ENCODE results near the gene ATXN10. TPM values are rescaled to one million over a fixed set of nuclear protein-coding genes. Genes with fewer than 3 reads are reported as not detected.

Gene ATXN10
- total and polyA plus RNA-seq, 10 of the 15 experiments (the other 5 are each of a cell fraction or from before 2014, with no cell fraction given): 29.2 to 249 (median 146) TPM

DNA sequence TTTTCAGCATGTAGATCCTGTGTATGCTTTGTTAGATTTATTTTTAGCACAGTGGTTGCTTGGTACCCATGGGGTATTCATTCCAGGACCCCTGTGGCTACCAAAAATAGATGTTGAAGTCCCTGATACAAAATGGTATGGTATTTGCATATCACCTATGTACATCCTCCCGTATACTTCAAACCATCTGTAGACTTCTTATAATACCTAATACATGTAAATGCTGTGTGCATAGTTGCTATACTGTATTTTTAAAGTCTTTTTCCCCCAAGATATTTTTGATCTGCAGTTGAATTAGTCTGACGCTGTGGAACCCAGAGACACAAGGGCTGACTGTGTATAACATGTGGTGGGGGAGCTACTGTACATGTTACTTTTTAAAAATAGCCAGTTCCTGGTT is 101.1 kb downstream of the ATXN10 start (continued):
- TF ChIP-seq, protein P1, sequence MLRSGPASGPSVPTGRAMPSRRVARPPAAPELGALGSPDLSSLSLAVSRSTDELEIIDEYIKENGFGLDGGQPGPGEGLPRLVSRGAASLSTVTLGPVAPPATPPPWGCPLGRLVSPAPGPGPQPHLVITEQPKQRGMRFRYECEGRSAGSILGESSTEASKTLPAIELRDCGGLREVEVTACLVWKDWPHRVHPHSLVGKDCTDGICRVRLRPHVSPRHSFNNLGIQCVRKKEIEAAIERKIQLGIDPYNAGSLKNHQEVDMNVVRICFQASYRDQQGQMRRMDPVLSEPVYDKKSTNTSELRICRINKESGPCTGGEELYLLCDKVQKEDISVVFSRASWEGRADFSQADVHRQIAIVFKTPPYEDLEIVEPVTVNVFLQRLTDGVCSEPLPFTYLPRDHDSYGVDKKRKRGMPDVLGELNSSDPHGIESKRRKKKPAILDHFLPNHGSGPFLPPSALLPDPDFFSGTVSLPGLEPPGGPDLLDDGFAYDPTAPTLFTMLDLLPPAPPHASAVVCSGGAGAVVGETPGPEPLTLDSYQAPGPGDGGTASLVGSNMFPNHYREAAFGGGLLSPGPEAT (IDR thresholded peaks at IDR 0.05; ENCODE audit: low read depth): 0 out of 2 replicates have a peak, but pooled peaks have one; percentile 31
- TF ChIP-seq RB1 (IDR thresholded peaks at IDR 0.05; ENCODE audit: borderline replicate concordance) (no peak), NR2F1 (conservative IDR thresholded peaks at IDR 0.05) (0 out of 2 replicates have a peak, but pooled peaks have one; percentile 28), YY1 (IDR thresholded peaks at IDR 0.05; ENCODE audit: low read depth, low read length) (no peak), CBFB (IDR thresholded peaks at IDR 0.05; ENCODE audit: low read depth) (peak; percentile 60; the same call in 1 of the 2 replicates), ZZZ3 (IDR thresholded peaks at IDR 0.05; ENCODE audit: control insufficient read depth, insufficient read length, low read depth) (no peak), CHD2 (IDR thresholded peaks at IDR 0.05; ENCODE audit: borderline replicate concordance, low read depth, low read length) (no peak; the same call in 1 of the 2 replicates), IRF4 (IDR thresholded peaks at IDR 0.05; ENCODE audit: low read depth, low read length) (peak; percentile 77; the same call in 1 of the 2 replicates), TCF12 (IDR thresholded peaks at IDR 0.05; ENCODE audit: low read depth, low read length) (no peak), SMARCA5 (IDR thresholded peaks at IDR 0.05) (no peak), TBL1XR1 (IDR thresholded peaks at IDR 0.05; ENCODE audit: low read depth, low read length) (peak; percentile 95), SUZ12 (IDR thresholded peaks at IDR 0.05; ENCODE audit: unreplicated experiment) (no peak), CHD4 (IDR thresholded peaks at IDR 0.05) (no peak), NFIC (IDR thresholded peaks at IDR 0.05; ENCODE audit: low read depth, low read length) (peak; percentile 94), EGR1 (IDR thresholded peaks at IDR 0.05; ENCODE audit: borderline replicate concordance in 1 of 2, low read depth in 2 of 2, low read length in 2 of 2) (no peak), SREBF1 (IDR thresholded peaks at IDR 0.05; ENCODE audit: low read length) (no peak), HDAC6 (IDR thresholded peaks at IDR 0.05; ENCODE audit: unreplicated experiment) (no peak), MTA3 (IDR thresholded peaks at IDR 0.05; ENCODE audit: borderline replicate concordance, low read length) (peak; percentile 88; the same call in 1 of the 2 replicates), RCOR1 (conservative IDR thresholded peaks at IDR 0.05; ENCODE audit: low read depth, low read length) (0 out of 2 replicates have a peak, but pooled peaks have one; percentile 36), PAX8 (IDR thresholded peaks at IDR 0.05) (peak; percentile 92), SP1 (IDR thresholded peaks at IDR 0.05; ENCODE audit: low read depth, low read length) (peak; percentile 19)
- TF ChIP-seq, protein P2, sequence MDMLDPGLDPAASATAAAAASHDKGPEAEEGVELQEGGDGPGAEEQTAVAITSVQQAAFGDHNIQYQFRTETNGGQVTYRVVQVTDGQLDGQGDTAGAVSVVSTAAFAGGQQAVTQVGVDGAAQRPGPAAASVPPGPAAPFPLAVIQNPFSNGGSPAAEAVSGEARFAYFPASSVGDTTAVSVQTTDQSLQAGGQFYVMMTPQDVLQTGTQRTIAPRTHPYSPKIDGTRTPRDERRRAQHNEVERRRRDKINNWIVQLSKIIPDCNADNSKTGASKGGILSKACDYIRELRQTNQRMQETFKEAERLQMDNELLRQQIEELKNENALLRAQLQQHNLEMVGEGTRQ (IDR thresholded peaks at IDR 0.05; ENCODE audit: borderline replicate concordance, low read depth, low read length): no peak
- TF ChIP-seq, protein P3, sequence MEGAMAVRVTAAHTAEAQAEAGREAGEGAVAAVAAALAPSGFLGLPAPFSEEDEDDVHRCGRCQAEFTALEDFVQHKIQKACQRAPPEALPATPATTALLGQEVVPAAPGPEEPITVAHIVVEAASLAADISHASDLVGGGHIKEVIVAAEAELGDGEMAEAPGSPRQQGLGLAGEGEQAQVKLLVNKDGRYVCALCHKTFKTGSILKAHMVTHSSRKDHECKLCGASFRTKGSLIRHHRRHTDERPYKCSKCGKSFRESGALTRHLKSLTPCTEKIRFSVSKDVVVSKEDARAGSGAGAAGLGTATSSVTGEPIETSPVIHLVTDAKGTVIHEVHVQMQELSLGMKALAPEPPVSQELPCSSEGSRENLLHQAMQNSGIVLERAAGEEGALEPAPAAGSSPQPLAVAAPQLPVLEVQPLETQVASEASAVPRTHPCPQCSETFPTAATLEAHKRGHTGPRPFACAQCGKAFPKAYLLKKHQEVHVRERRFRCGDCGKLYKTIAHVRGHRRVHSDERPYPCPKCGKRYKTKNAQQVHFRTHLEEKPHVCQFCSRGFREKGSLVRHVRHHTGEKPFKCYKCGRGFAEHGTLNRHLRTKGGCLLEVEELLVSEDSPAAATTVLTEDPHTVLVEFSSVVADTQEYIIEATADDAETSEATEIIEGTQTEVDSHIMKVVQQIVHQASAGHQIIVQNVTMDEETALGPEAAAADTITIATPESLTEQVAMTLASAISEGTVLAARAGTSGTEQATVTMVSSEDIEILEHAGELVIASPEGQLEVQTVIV (IDR thresholded peaks at IDR 0.05; ENCODE audit: borderline replicate concordance, partially characterized antibody): no peak
- TF ChIP-seq, protein P4, sequence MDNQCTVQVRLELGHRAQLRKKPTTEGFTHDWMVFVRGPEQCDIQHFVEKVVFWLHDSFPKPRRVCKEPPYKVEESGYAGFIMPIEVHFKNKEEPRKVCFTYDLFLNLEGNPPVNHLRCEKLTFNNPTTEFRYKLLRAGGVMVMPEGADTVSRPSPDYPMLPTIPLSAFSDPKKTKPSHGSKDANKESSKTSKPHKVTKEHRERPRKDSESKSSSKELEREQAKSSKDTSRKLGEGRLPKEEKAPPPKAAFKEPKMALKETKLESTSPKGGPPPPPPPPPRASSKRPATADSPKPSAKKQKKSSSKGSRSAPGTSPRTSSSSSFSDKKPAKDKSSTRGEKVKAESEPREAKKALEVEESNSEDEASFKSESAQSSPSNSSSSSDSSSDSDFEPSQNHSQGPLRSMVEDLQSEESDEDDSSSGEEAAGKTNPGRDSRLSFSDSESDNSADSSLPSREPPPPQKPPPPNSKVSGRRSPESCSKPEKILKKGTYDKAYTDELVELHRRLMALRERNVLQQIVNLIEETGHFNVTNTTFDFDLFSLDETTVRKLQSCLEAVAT (IDR thresholded peaks at IDR 0.05): no peak
- TF ChIP-seq, protein P5, sequence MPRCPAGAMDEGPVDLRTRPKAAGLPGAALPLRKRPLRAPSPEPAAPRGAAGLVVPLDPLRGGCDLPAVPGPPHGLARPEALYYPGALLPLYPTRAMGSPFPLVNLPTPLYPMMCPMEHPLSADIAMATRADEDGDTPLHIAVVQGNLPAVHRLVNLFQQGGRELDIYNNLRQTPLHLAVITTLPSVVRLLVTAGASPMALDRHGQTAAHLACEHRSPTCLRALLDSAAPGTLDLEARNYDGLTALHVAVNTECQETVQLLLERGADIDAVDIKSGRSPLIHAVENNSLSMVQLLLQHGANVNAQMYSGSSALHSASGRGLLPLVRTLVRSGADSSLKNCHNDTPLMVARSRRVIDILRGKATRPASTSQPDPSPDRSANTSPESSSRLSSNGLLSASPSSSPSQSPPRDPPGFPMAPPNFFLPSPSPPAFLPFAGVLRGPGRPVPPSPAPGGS (IDR thresholded peaks at IDR 0.05; ENCODE audit: borderline replicate concordance, insufficient read depth, low read depth, low read length, poor library complexity, severe bottlenecking): peak; percentile 62

Measured in GM12878 (cell line).